Measurements from ENCODE around the gene NALF2.

NALF2 gene

GRCh38 chrX:69522052-69522451, 17.9 kb downstream of the NALF2 start:
- no peak overlapping the region for H3K4me3 ChIP-seq (ENCODE audit: low read length)
- no peak for DNase-seq (ENCODE audit: low read depth, low spot score)

DNA sequence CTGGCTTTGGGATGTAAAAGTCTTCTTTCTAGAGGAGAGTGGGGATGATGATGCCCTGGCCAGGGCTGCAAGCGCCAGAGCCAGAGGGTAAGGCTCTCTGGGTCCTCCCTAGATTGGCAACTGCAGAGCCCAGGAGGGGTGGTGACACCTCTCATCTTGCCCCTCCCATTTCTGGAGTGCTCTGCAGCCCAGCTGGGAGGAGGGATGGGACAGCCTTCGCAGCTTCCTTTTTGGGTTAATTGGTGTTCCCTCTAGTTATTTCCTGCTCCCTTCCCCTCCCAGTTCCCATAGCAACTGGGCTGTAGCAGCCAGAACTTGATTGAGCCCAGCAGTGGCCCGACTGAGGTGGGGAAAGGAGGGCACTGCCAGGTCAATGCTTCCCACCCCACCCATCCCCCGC, 19.2 kb downstream of the NALF2 start:
- H3K4me3 ChIP-seq (ENCODE audit: low read length): no peak overlapping the region
- DNase-seq (ENCODE audit: low read depth, low spot score): no peak

GRCh38 chrX:69524781-69525363, 20.7 kb downstream of the NALF2 start:
- no peak for DNase-seq (ENCODE audit: low read depth, low spot score)
- no peak overlapping the region for H3K4me3 ChIP-seq (ENCODE audit: low read length)

GRCh38 chrX:69530306-69530705, 26.2 kb downstream of the NALF2 start:
- H3K4me3 ChIP-seq (ENCODE audit: low read length): no peak overlapping the region
- no peak for DNase-seq (ENCODE audit: low read depth, low spot score)

DNA sequence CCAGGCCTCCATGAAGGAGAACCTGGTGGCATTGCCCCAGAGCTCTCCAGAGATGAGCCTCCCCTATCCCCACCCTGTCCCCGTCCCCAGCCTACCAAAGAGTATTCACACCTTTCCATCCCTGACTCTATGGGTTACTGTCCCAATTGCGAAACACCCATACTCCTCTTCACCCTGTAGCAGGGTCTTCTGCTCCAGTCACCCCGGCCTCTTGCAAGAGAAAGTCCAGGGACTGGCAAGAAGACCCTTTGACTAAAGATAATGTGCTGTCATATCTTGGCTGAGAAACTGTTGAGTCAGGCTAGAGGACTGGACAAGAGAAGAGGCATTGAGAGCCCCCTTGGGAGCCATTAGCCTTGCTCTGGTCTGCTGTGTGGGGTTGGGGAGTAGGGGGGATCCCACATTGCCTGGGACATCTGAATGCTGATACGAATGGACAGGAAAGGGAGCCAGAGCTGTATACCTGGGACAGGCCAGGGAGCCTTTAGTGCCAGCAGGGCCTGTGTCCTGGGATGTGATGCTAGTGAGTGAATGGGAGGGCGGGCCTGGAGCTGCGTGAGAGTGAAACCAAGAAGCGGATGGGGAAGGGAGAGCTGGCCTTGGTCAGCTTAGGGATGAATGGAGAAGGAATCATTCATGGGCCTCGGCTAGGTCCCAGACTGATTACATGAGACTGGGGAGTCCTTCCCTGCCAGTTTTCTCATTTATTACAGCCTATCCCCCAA, 27.1 kb downstream of the NALF2 start:
- H3K4me3 ChIP-seq (ENCODE audit: low read length): no peak overlapping the region
- no peak for DNase-seq (ENCODE audit: low read depth, low spot score)

DNA sequence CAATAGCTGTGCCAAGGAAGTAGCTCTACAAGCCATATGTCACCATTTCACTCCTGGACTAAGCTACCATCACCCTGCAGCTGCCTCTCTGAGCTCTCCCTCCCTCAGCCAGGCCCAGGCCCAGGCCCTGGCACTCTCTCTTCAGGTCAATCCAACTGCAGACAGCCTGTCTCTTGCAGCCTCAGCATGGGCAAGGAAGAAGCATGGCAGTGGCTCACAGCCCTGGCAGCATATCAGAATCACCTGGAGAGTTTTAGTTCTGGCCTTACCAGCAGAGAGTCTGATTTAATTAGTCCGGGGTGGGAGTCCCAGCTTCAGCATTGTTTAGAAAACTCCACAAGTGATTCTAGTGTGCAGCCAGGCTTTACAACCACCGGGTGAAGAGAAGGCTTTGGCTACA, 31.5 kb downstream of the NALF2 start:
- H3K4me3 ChIP-seq (ENCODE audit: low read length): no peak overlapping the region
- no peak for DNase-seq (ENCODE audit: low read depth, low spot score)

DNA sequence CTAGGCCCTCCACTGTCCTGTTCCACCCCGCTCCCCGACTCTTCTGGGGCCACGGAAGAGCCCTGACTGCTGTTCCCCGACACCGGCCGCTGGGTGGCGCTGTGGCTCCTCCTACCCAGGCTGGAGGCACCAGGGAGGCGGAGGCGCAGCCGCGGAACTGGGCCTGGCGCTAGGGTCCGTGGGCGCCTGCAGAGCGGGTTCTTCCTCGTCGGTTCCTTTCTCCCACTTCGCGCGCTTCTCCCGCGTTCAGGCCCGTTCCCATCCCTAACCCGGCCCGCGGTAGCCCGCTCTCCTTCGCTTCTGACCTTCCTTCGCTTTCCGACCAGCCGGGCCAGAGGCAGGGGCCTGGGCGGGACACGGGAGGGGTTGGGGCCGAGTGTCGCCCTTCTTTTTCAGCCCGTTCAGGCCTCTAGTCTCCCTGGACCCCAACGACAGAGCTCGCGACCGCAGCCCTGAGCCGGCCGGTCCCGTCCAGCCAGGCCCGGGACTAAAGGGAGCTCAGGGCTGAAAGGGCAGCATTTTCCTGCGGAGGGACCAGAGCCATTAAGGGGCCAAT, 34.3 kb downstream of the NALF2 start:
- DNase-seq (ENCODE audit: low read depth, low spot score): peak; percentile 14
- H3K4me3 ChIP-seq (ENCODE audit: low read length): no peak overlapping the region

DNA sequence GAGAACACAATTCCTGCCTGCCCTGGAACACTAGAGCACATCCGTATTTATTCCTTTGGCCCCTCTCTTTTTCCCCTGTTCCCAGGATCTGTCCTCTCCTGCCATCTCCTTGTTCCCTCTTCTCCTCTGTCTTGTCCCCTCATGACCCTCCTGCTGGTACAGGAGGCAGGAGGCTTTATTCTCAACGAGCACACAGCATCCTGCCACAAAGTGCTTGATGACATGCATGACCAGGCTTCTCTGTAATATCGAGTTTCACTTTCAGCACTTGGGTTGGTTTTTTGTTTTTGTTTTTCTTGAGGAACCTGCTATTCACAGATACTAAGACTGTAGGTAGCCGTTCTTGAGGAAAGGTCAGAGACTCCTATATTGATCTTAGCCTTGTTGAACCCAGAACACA, 35.3 kb downstream of the NALF2 start:
- no peak for DNase-seq (ENCODE audit: low read depth, low spot score)
- no peak overlapping the region for H3K4me3 ChIP-seq (ENCODE audit: low read length)

- H3K4me3 ChIP-seq (ENCODE audit: low read length): no peak overlapping the region
- DNase-seq (ENCODE audit: low read depth, low spot score): no peak
These were observed 37.8 kb downstream of the NALF2 start for GRCh38 chrX:69541956-69542355.

DNA sequence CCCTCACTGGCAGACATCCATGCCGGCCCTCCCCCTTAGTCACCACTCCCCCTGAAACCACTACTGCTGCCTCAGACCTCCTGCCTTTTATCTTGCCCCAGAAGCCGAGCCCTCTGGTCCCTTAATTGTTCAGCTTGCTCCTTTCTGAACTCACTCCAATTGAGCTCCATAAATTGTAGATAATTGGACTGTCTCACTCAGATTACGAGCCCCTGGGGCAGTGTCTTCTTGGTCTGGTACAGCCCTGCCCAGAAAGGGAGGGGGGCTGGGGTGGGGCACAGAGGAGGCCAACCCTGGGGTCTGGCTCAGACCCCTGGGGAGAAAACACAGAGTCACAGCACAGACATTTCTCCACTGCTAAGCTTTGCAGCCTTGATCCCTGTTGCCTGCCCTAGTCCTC, 39.4 kb downstream of the NALF2 start:
- DNase-seq (ENCODE audit: low read depth, low spot score): no peak

DNA sequence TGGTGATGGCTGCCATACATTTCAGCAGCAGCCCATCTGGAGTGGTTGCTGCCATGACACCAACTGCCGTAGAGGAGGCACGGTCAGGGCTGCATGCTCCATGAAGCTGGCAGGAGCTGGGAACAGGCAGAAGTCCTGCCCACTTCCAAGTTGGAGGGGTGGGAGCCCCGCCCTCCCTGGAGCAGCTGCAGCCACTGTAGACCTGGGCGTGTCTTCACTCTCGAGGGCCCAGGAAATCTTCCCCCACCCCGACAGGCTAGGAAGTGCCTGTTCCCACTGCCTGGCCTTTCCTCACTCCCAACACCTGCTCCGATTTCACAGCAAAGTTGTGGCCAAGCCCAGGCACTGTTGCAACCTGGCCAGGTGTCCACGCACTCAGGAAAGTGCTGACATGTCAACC, 42.3 kb downstream of the NALF2 start:
- H3K4me3 ChIP-seq (ENCODE audit: low read length): no peak overlapping the region
- DNase-seq (ENCODE audit: low read depth, low spot score): no peak

More for the DNA sequence above, 39.4 kb downstream of the NALF2 start:
- H3K4me3 ChIP-seq (ENCODE audit: low read length): no peak overlapping the region

DNA sequence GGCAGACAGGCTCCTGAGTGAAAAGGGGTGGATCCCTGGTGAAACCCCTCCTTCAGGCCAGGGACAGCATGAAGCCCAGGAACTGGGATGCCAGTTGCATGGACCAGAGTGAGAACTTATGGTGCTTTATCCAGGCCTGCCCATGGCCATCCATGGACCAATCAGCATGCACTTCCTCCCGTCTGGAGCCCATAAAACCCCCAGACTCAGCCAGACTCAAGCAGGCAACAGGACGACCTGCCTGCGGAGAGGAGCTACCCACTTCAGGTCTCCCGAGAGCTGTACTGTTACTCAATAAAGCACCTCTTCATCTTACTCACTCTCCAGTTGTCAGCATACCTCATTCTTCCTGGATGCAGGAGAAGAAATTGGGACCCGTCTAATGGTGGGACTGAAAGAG, 42.9 kb downstream of the NALF2 start:
- no peak for DNase-seq (ENCODE audit: low read depth, low spot score)
- H3K4me3 ChIP-seq (ENCODE audit: low read length): no peak overlapping the region

DNA sequence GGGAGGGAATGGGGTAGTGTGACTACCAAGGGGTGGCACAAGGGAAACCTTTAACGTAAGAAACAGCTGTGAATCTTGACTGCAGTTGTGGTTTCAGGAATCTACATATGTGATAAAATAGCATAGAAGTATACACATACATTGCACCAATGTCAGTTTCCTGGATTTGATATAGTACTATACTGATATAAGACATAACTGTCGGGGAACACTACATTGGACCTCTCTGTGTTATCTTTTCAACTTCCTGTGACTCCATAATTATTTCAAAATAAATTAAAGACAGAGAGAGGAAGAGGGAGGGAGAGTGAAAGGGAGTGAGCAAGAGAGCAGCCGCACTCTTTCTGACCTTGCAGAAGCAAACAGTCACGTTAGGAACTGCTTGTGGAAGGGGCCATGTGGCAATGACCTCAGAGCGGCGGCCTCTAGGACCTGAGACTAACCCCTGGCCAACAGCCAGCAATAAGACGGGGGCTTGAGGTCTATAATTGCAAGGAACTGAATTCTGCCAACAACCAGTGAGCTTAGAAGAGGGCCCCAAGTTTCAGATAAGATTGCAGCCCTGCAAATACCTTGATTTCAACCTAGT, 47.4 kb downstream of the NALF2 start:
- no peak for DNase-seq (ENCODE audit: low read depth, low spot score)
- no peak overlapping the region for H3K4me3 ChIP-seq (ENCODE audit: low read length)

GRCh38 chrX:69552512-69552911, 48.4 kb downstream of the NALF2 start:
- DNase-seq (ENCODE audit: low read depth, low spot score): no peak
- no peak overlapping the region for H3K4me3 ChIP-seq (ENCODE audit: low read length)

All from Jurkat, Clone E6-1 (cell line).